Ramos (cell line): ENCODE data around the gene GPR139.

Experiments
- in situ Hi-C: fragments of 300-500 bp; cut with MboI; formaldehyde crosslinking; loops from one replicate; pipeline ENCODE4 v1.14.3; 2022; ENCODE audit warnings: low sequenced_read_pairs; ENCODE audit not compliant: unreplicated experiment

GPR139 gene

GRCh38 chr16:20073203-20074098 lies at the start of gene GPR139:
GPR139 (minus strand) TSS chr16:20073890; CDS start chr16:20073616, 274 bp downstream.
- in situ Hi-C loops, result no loop called here

GRCh38 chr16:20122011-20122410 lies 48.3 kb upstream of the GPR139 start:
- in situ Hi-C loops, result no loop called here

- in situ Hi-C loops, result no loop called here
Measured at GRCh38 chr16:20114356-20114755, 40.7 kb upstream of the GPR139 start.

GRCh38 chr16:20111143-20111542 lies 37.5 kb upstream of the GPR139 start:
- in situ Hi-C loops, result no loop called here

GRCh38 chr16:20107083-20107482 lies 33.4 kb upstream of the GPR139 start:
- in situ Hi-C loops, result no loop called here

GRCh38 chr16:20104563-20105183 lies 31.0 kb upstream of the GPR139 start:
- in situ Hi-C loops, result no loop called here

GRCh38 chr16:20102521-20102920 lies 28.8 kb upstream of the GPR139 start:
- in situ Hi-C loops, result no loop called here

GRCh38 chr16:20102021-20102420 lies 28.3 kb upstream of the GPR139 start:
- in situ Hi-C loops, result no loop called here

- in situ Hi-C loops, result no loop called here
Measured at GRCh38 chr16:20099375-20099774, 25.7 kb upstream of the GPR139 start.

GRCh38 chr16:20094157-20094556 lies 20.5 kb upstream of the GPR139 start:
- in situ Hi-C loops, result no loop called here

GRCh38 chr16:20089246-20089965 lies 15.7 kb upstream of the GPR139 start:
- in situ Hi-C loops, result no loop called here

GRCh38 chr16:20084624-20085226 lies 11.0 kb upstream of the GPR139 start:
- in situ Hi-C loops, result no loop called here

- in situ Hi-C loops, result no loop called here
Measured at GRCh38 chr16:20079106-20079505, 5.4 kb upstream of the GPR139 start.

GRCh38 chr16:20075243-20075642 lies 1.6 kb upstream of the GPR139 start:
- in situ Hi-C loops, result no loop called here

- in situ Hi-C loops, result no loop called here
Measured at GRCh38 chr16:20074099-20074991, 655 bp upstream of the GPR139 start.

GRCh38 chr16:20072874-20073202 lies 852 bp downstream of the GPR139 start:
- in situ Hi-C loops, result no loop called here

- in situ Hi-C loops, result no loop called here
Measured at GRCh38 chr16:20072146-20072873, 1.4 kb downstream of the GPR139 start.

- in situ Hi-C loops, result no loop called here
Measured at GRCh38 chr16:20064931-20065330, 8.8 kb downstream of the GPR139 start.

GRCh38 chr16:20064520-20064919 lies 9.2 kb downstream of the GPR139 start:
- in situ Hi-C loops, result no loop called here
